IMR-90 (cell line): ENCODE data around the gene ZCWPW1. TPM values are rescaled to one million over a fixed set of nuclear protein-coding genes. Genes with fewer than 3 reads are reported as not detected.

Experiments
- ATAC-seq: fragments of 200-7000 bp; cut with Tn5 transposase; 2 replicates; pipeline ENCODE4 v1.9.1; 2020; ENCODE audit warnings: low read depth, mild to moderate bottlenecking, moderate library complexity
- BruUV-seq: library from RNA; stranded (reverse); fragments of 400-500 nt; replicated peaks from 2 replicates; lab custom pipeline; 2021; lab: Mats Ljungman, UMichigan
- CTCF ChIA-PET: fragments of 300-600 bp; formaldehyde crosslinking; extraction: SDS; loops from one replicate; lab custom pipeline; 2021; ENCODE audit warnings: antibody characterized with exemption; lab: Yijun Ruan, JAX
- POLR2A ChIA-PET: fragments of 300-600 bp; sonication (Branson Sonifier 250); formaldehyde crosslinking; loops from one replicate; lab custom pipeline; 2022; ENCODE audit warnings: antibody characterized with exemption; ENCODE audit not compliant: unreplicated experiment; lab: Charles Lee
- DNase-seq: peaks from one replicate; pipeline ENCODE4 v3.0.0; 2013
- H2AFZ ChIP-seq: replicated peaks from 2 replicates; pipeline ENCODE3; 2013; ENCODE audit warnings: low read length, mild to moderate bottlenecking; ENCODE audit not compliant: poor library complexity
- H2AK5ac ChIP-seq: 2 replicates; pipeline ENCODE4 v1.6.1; 2013; ENCODE audit warnings: low read depth, low read length, inconsistent platforms
- H2AK9ac ChIP-seq: replicated peaks from 2 replicates; pipeline ENCODE3; 2013; ENCODE audit warnings: mild to moderate bottlenecking, low read depth, low read length, moderate library complexity; ENCODE audit not compliant: poor library complexity
- H2BK120ac ChIP-seq: 2 replicates; pipeline ENCODE4 v1.6.1; 2013; ENCODE audit warnings: low read depth, low read length, inconsistent platforms
- H2BK15ac ChIP-seq: 3 replicates; pipeline ENCODE4 v1.6.1; 2013; ENCODE audit warnings: low read depth, low read length, inconsistent platforms
- H2BK20ac ChIP-seq: 2 replicates; pipeline ENCODE4 v1.6.1; 2013; ENCODE audit warnings: low read depth, mild to moderate bottlenecking, inconsistent platforms, low read length, moderate library complexity
- H2BK5ac ChIP-seq: 2 replicates; pipeline ENCODE4 v1.6.1; 2013; ENCODE audit warnings: mild to moderate bottlenecking, low read depth, low read length, inconsistent platforms; ENCODE audit not compliant: poor library complexity, severe bottlenecking
- H3K14ac ChIP-seq: replicated peaks from 2 replicates; pipeline ENCODE4 v1.6.1; 2013; ENCODE audit warnings: low read depth, low read length, inconsistent platforms
- H3K18ac ChIP-seq: 2 replicates; pipeline ENCODE4 v1.6.1; 2013; ENCODE audit warnings: low read depth, low read length, control low read depth
- H3K23ac ChIP-seq: 2 replicates; pipeline ENCODE4 v1.6.1; 2013; ENCODE audit warnings: low read depth, low read length, inconsistent platforms
- H3K27ac ChIP-seq: 2 replicates; pipeline ENCODE4 v1.5.1; 2013; ENCODE audit warnings: mild to moderate bottlenecking, control low read depth, low read length; ENCODE audit not compliant: insufficient read depth
- H3K27me3 ChIP-seq: 2 replicates; pipeline ENCODE4 v1.6.1; 2013; ENCODE audit warnings: low read length; ENCODE audit not compliant: control insufficient read depth, insufficient read depth
- H3K36me3 ChIP-seq: 2 replicates; pipeline ENCODE4 v1.6.1; 2013; ENCODE audit warnings: low read length, mixed read lengths; ENCODE audit not compliant: control insufficient read depth, insufficient read depth
- H3K4ac ChIP-seq: 2 replicates; pipeline ENCODE4 v1.6.1; 2013; ENCODE audit warnings: low read depth, low read length, inconsistent platforms
- H3K4me1 ChIP-seq: 2 replicates; pipeline ENCODE4 v1.6.1; 2013; ENCODE audit warnings: low read length, mixed read lengths; ENCODE audit not compliant: control insufficient read depth, insufficient read depth
- H3K4me2 ChIP-seq: 2 replicates; pipeline ENCODE4 v1.6.1; 2013; ENCODE audit warnings: low read depth, mild to moderate bottlenecking, control low read depth, low read length, moderate library complexity
- H3K4me3 ChIP-seq: 2 replicates; pipeline ENCODE4 v1.5.1; 2013; ENCODE audit warnings: low read depth, mild to moderate bottlenecking, control low read depth, low read length, moderate library complexity; ENCODE audit not compliant: insufficient read depth
- H3K56ac ChIP-seq: 2 replicates; pipeline ENCODE4 v1.6.1; 2013; ENCODE audit warnings: low read length, inconsistent platforms; ENCODE audit not compliant: insufficient read depth; ENCODE audit errors: extremely low read depth
- H3K79me1 ChIP-seq, 2 experiments: 2 replicates each; pipeline ENCODE4 v1.6.1; 2013; ENCODE audit warnings: low read length in 2 of 2, inconsistent platforms in 1 of 2, low read depth in 1 of 2
- H3K9ac ChIP-seq: 2 replicates; pipeline ENCODE4 v1.6.1; 2013; ENCODE audit warnings: low read depth, low read length, control low read depth
- H3K9me1 ChIP-seq: 2 replicates; pipeline ENCODE4 v1.6.1; 2013; ENCODE audit warnings: low read length, inconsistent platforms; ENCODE audit not compliant: insufficient read depth
- H3K9me3 ChIP-seq: 2 replicates; pipeline ENCODE4 v1.6.1; 2013; ENCODE audit warnings: low read length; ENCODE audit not compliant: control insufficient read depth, insufficient read depth
- H4K20me1 ChIP-seq: 2 replicates; pipeline ENCODE4 v1.6.1; 2013; ENCODE audit warnings: low read length, inconsistent platforms; ENCODE audit not compliant: insufficient read depth
- H4K5ac ChIP-seq: 2 replicates; pipeline ENCODE4 v1.6.1; 2013; ENCODE audit warnings: mild to moderate bottlenecking, low read depth, low read length, control low read depth
- H4K8ac ChIP-seq, 2 experiments: 2 replicates each; pipeline ENCODE4 v1.6.1; 2013; ENCODE audit warnings: low read depth in 2 of 2, low read length in 2 of 2, control low read depth in 1 of 2, inconsistent platforms in 1 of 2
- H4K91ac ChIP-seq: 2 replicates; pipeline ENCODE4 v1.6.1; 2013; ENCODE audit warnings: low read depth, low read length, inconsistent platforms; ENCODE audit not compliant: insufficient read depth
- BHLHE40 ChIP-seq: fragments of 150-350 bp; IDR thresholded peaks from 2 replicates; pipeline ENCODE4 v1.6.1; 2016; ENCODE audit warnings: mild to moderate bottlenecking, low read depth, low read length
- CEBPB ChIP-seq: IDR thresholded peaks from 2 replicates; pipeline ENCODE4 v1.6.1; 2012; ENCODE audit warnings: low read depth, low read length, improper control_type of control experiment
- CTCF ChIP-seq: conservative IDR thresholded peaks from 2 replicates; pipeline ENCODE4 v1.5.1; 2012; ENCODE audit warnings: mild to moderate bottlenecking, low read depth, low read length, improper control_type of control experiment
- ELK1 ChIP-seq: fragments of 150-350 bp; IDR thresholded peaks from 2 replicates; pipeline ENCODE4 v1.6.1; 2016; ENCODE audit warnings: low read depth, mild to moderate bottlenecking, low read length, moderate library complexity, borderline replicate concordance
- FOS ChIP-seq: fragments of 150-350 bp; IDR thresholded peaks from 2 replicates; pipeline ENCODE4 v1.6.1; 2016; ENCODE audit warnings: low read depth, low read length
- MXI1 ChIP-seq: IDR thresholded peaks from 2 replicates; pipeline ENCODE4 v1.6.1; 2012; ENCODE audit warnings: low read depth, mild to moderate bottlenecking, low read length, moderate library complexity, borderline replicate concordance
- NFE2L2 ChIP-seq: fragments of 150-350 bp; IDR thresholded peaks from 2 replicates; pipeline ENCODE4 v1.6.1; 2016; ENCODE audit warnings: low read depth, mild to moderate bottlenecking, low read length
- POLR2A ChIP-seq: IDR thresholded peaks from 2 replicates; pipeline ENCODE4 v1.6.1; 2012; ENCODE audit warnings: mild to moderate bottlenecking, low read depth, low read length
- RAD21 ChIP-seq: IDR thresholded peaks from 2 replicates; pipeline ENCODE4 v1.6.1; 2012; ENCODE audit warnings: low read length, improper control_type of control experiment
- RFX5 ChIP-seq: IDR thresholded peaks from 2 replicates; pipeline ENCODE4 v1.8.0; 2012; ENCODE audit warnings: low read depth, mild to moderate bottlenecking, low read length, moderate library complexity
- SMC3 ChIP-seq: fragments of 150-350 bp; IDR thresholded peaks from 2 replicates; pipeline ENCODE4 v1.6.1; 2016; ENCODE audit warnings: low read depth, mild to moderate bottlenecking, antibody characterized with exemption, low read length, moderate library complexity
- WGBS, 2 experiments: methylation state at CpG; one replicate each; pipeline versions ENCODE4 v1.1.5 to v1.1.7; 2013; ENCODE audit warnings: missing lambda C conversion rate in 2 of 2; ENCODE audit not compliant: insufficient read length in 1 of 2; ENCODE audit errors: extremely low coverage in 2 of 2; 5-methylcytosine and 5-hydroxymethylcytosine counted together
- dilution Hi-C: fragments of 300-500 bp; cut with HindIII; formaldehyde crosslinking; loops from one replicate; pipeline ENCODE4 v1.14.3; 2018; ENCODE audit warnings: low sequenced_read_pairs; ENCODE audit not compliant: unreplicated experiment
- in situ Hi-C: fragments of 300-500 bp; cut with MboI; formaldehyde crosslinking; loops from 3 replicates; pipeline ENCODE4 v1.14.3; 2019; ENCODE audit warnings: low sequenced_read_pairs, inconsistent platforms, mixed read lengths
- intact Hi-C: fragments of 100-400 bp; cut with micrococcal nuclease; formaldehyde crosslinking; loops from 2 replicates; pipeline ENCODE4 v1.10.0; 2022
- polyA plus RNA-seq, 3 experiments: library from polyadenylated mRNA; depleted of rRNA; stranded (reverse); fragments of >200 nt; gene quantifications; 2 replicates each; pipeline ENCODE4 v1.2.3, GENCODE V29; 2012; ENCODE audit warnings: low replicate concordance in 1 of 3
- total RNA-seq: library from RNA; depleted of rRNA; stranded (reverse); fragments of >200 nt; gene quantifications from 2 replicates; pipeline ENCODE4 v1.2.3, GENCODE V29; 2012

ZCWPW1 gene
- total and polyA plus RNA-seq, 2 of the 4 experiments (the other 2 are of a cell fraction): 0.72 to 1.3 TPM

GRCh38 chr7:100428967-100429636 lies 599 bp upstream of the ZCWPW1 start (continued):
- TF ChIP-seq ELK1 (no peak), BHLHE40 (peak; percentile 100)

- dilution Hi-C loops (no loop called here), in situ Hi-C loops (loop anchor here (25.0 kb wide), 1 partner anchor 685 kb away; no protein-coding TSS in a partner anchor), intact Hi-C loops (no loop called here)
- peak overlapping the region; percentile 95 for H4K5ac ChIP-seq
- no peak overlapping the region for H2BK20ac ChIP-seq
- peak overlapping the region; percentile 64 for H3K4me3 ChIP-seq
- H3K9me3 ChIP-seq: no peaks in the 10 kb centered on the region
- H4K20me1 ChIP-seq: peaks cover 10% of the 10 kb centered on the region
- H2AK5ac ChIP-seq: peak overlapping the region; percentile 2
- peak overlapping the region; percentile 75 for H3K4ac ChIP-seq
- no peak overlapping the region for H3K56ac ChIP-seq
- no peak overlapping the region for H3K9ac ChIP-seq
- peaks cover 7% of the 10 kb centered on the region for H3K36me3 ChIP-seq
- H2BK5ac ChIP-seq: peak overlapping the region; percentile 6
- peak overlapping the region; percentile 77 for H3K14ac ChIP-seq
- peak overlapping the region; percentile 73 to 96 for H4K8ac ChIP-seq
- BruUV-seq: no TSS peak
- ChIA-PET POLR2A (no interaction called here), CTCF (interaction anchor here (0.6 kb wide), 1 partner anchor 82 kb away, joined by 3 read pairs; no protein-coding TSS in a partner anchor)
- H2BK120ac ChIP-seq: no peak overlapping the region
- 35% methylated on average over 8 of the region's 16 CpGs; no CpG with 5 or more reads in 1 of the 2 experiments for WGBS, 2 experiments
- H3K18ac ChIP-seq: peak overlapping the region; percentile 33
- H3K9me1 ChIP-seq: peaks cover 8% of the 10 kb centered on the region; the same call in 1 of the 2 replicates
- peaks cover 0 to 26% of the 10 kb centered on the region in 2 experiments; a peak in 3 of 4 replicates for H3K79me1 ChIP-seq
- H2AK9ac ChIP-seq: peak overlapping the region; percentile 98
- no peaks in the 10 kb centered on the region for H3K27me3 ChIP-seq
- H2BK15ac ChIP-seq: no peak overlapping the region
- ATAC-seq (no peak), DNase-seq (no peak)
- H3K23ac ChIP-seq: no peak overlapping the region
- H3K4me2 ChIP-seq: peak overlapping the region; percentile 73
- peak overlapping the region; percentile 5; the same call in 1 of the 2 replicates for H3K27ac ChIP-seq
- H4K91ac ChIP-seq: peak overlapping the region; percentile 49; the same call in 1 of the 2 replicates
- H2AFZ ChIP-seq: peak overlapping the region; percentile 90
- peaks cover 7% of the 10 kb centered on the region; the same call in 1 of the 2 replicates for H3K4me1 ChIP-seq
- TF ChIP-seq RAD21 (no peak), ELK1 (no peak), BHLHE40 (no peak), NFE2L2 (no peak), MXI1 (no peak), FOS (no peak), POLR2A (no peak), RFX5 (no peak), SMC3 (no peak), CTCF (no peak), CEBPB (no peak)
Measured at GRCh38 chr7:100427762-100428198, 723 bp downstream of the ZCWPW1 start.
